GM06990 (cell line): ENCODE results near the gene ACAA1.

Experiments used
- DNase-seq: peaks from one replicate; pipeline ENCODE4 v3.0.0-alpha.2; 2011; ENCODE audit not compliant: insufficient read length; ENCODE audit errors: extremely low read depth
- H3K27me3 ChIP-seq: replicated peaks from 2 replicates; pipeline ENCODE4 v1.6.0; 2011; ENCODE audit warnings: low read length; ENCODE audit not compliant: control insufficient read depth, insufficient read depth
- H3K36me3 ChIP-seq: 2 replicates; pipeline ENCODE4 v1.5.1; 2011; ENCODE audit warnings: low read length; ENCODE audit not compliant: control insufficient read depth, insufficient read depth
- H3K4me3 ChIP-seq: replicated peaks from 2 replicates; pipeline ENCODE4 v1.5.1; 2011; ENCODE audit warnings: low read depth, mild to moderate bottlenecking, control low read depth, low read length
- TF ChIP-seq, protein P1 (sequence below): IDR thresholded peaks from 2 replicates; pipeline ENCODE4 v1.5.1; 2011; ENCODE audit warnings: low read length, control low read depth, mild to moderate bottlenecking, inconsistent platforms; ENCODE audit not compliant: insufficient read depth, poor library complexity, severe bottlenecking

Gene ACAA1

DNA sequence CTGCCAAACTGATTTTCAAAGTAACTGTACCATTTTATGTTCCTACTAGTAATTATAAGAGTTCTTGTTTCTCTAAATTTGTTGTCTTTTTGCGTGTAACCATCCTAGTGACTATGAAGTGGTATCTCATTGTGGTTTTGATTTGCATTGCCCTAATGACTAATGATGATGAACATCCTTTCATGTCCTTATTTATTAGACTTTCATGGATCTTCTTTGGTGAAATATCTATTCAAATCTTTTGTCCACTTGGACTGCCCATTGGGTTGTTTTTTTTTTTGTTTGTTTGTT lies 32.0 kb upstream of the ACAA1 start:
- Histone ChIP-seq H3K4me3 (no peak overlapping the region), H3K27me3 (no peaks in the 10 kb centered on the region), H3K36me3 (no peaks in the 10 kb centered on the region)
- TF ChIP-seq, protein P1, sequence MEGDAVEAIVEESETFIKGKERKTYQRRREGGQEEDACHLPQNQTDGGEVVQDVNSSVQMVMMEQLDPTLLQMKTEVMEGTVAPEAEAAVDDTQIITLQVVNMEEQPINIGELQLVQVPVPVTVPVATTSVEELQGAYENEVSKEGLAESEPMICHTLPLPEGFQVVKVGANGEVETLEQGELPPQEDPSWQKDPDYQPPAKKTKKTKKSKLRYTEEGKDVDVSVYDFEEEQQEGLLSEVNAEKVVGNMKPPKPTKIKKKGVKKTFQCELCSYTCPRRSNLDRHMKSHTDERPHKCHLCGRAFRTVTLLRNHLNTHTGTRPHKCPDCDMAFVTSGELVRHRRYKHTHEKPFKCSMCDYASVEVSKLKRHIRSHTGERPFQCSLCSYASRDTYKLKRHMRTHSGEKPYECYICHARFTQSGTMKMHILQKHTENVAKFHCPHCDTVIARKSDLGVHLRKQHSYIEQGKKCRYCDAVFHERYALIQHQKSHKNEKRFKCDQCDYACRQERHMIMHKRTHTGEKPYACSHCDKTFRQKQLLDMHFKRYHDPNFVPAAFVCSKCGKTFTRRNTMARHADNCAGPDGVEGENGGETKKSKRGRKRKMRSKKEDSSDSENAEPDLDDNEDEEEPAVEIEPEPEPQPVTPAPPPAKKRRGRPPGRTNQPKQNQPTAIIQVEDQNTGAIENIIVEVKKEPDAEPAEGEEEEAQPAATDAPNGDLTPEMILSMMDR = no peak
- DNase-seq = no peak

DNA sequence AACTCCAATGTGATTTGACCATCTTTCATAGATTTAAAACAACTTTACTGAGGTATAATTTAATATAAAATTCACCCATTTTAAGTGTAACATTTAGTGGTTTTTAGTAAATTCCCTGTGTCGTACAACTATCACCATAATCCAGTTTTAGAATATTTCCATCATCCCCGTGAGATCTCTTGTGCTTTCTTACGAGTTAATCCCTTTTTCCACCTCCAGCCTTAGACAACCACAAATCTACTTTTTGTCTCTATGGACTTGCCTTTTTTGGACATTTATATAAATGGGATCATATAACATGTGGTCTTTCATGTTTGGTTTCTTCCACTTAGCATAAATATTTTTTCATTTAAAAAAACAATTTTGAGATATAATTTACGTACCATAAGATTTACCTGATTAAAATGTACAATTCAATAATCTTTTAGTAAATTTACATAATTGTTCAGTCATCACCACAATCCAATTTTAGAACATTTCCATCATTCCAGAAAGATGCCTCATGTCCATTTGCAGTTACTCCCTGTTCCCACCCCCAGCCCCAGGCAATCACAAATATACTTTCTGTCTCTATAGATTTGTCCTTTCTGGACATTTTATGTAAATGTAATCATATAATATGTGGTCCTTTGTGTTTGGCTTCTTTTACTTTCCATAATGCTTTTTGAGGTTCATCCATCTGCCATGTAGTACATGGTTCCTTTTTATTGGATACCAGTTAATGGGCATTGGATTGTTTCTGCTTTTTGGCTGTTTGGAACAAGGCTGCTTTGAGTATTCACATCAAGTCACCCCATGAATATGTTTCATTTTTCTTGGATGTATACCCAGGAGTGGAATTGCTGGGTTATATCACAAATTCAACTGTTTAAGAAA lies 31.5 kb upstream of the ACAA1 start:
- Histone ChIP-seq H3K4me3 (no peak overlapping the region), H3K27me3 (no peaks in the 10 kb centered on the region), H3K36me3 (no peaks in the 10 kb centered on the region)
- TF ChIP-seq, protein P1 = no peak
- no peak for DNase-seq

DNA sequence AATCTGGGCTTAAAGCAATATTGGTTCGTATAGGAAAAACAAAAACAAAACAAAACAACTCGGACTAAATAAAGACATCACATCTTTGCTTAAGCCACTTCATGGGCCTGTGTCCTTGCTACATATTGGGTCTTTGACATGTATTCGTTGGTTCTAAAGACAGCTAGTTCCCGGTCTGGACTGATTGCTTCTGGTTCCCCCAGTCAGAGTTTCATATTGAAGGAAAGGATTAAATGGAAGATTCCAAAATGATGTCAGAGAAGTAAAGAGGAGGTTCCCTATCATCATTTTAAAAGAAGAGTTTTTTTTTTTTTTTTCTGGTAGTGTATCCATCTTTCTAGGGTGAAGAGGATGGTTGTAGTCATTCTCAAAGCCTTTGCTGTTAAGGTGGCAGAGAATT lies 30.7 kb upstream of the ACAA1 start:
- Histone ChIP-seq H3K27me3 (no peaks in the 10 kb centered on the region), H3K36me3 (no peaks in the 10 kb centered on the region), H3K4me3 (no peak overlapping the region)
- TF ChIP-seq, protein P1 = no peak
- DNase-seq = no peak

DNA sequence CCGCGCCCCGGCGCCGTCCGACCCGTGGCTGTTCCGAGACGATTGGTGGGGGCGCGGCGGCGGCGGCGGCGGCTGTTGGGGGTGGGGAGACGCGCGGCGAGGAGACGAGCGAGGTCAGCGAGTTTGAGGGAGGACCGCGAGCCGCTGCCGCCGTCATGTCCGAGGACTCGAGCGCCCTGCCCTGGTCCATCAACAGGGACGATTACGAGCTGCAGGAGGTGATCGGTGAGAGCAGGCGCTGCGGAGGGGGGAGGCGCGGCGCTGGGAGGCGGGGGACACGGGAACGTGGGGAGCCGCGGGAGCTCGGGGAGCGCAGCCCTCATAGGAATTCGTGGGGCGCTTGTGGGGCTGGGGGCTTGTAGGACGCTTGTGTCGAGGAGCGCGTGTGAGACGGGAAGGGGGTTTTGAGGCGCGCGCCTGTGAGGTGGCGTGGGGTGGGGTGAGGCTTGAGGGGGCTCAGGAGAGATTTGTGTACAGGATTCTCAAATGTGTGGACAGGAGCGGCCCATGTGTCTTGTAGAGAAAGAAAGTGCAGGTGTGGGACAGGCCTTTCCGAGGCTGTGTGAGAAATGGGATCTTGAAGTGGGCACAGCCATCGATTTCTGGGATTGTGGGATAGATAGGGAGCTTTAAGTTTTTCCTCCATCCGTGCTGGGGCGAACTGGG lies 28.9 kb upstream of the ACAA1 start:
- H3K27me3 ChIP-seq = no peaks in the 10 kb centered on the region
- H3K4me3 ChIP-seq = peak overlapping the region; percentile 89
- no peaks in the 10 kb centered on the region for H3K36me3 ChIP-seq
- DNase-seq = no peak
- TF ChIP-seq, protein P1 = no peak

DNA sequence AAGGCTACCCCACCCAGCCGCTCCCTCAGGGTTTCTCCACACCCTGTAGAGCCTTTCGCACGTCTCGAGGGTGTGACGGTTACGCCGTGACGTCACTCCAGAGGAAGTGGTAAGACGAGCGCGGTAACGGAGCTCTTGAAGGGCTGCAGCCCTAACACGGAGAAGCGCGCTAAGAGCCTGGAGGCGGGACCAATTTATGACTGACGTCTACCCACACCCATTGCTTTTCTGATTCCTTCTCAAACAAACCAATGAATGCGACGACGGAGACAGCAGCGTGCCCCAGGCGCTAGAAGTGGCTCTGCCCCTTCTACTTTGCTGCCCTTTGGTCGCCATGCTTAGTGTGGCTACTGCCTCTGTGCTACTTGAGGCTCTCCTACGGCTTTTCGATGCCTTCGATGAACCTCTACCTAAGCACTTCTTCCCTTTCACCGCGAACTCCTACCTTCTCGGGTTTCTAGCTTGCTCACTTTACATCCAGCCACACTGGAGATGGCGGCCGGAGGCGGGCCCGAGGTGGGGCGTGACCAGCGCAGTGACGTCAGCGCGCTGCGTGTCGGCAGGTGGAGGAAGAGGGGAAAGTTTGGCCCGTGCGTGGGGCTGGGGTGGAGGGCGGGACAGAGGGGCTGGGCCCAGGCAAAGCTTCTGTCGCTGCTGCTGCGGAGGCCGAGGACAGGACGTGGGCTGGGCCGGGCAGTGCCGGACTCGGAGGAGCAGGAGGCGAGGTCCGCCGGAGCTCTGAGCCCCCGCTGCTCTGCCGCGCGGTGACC lies 28.2 kb upstream of the ACAA1 start, which contains the start of gene OXSR1:
Gene OXSR1, plus strand, starts transcription at position 586 of the 770 bp plus-strand sequence. CDS start 340 bp downstream, outside the sequence.
- Histone ChIP-seq H3K4me3 (peak within 1 kb of the TSS; percentile 89), H3K27me3 (no peaks in the 10 kb centered on the region), H3K36me3 (no peaks in the 10 kb centered on the region)
- TF ChIP-seq, protein P1 = no peak
- DNase-seq = peak; percentile 97
